ENCODE measurements around the gene ACADL. TPM values are rescaled to one million over a fixed set of nuclear protein-coding genes. Genes with fewer than 3 reads are reported as not detected.
"Not testable (repeated sequence)": the region's sequence is repeated elsewhere in the genome, so short reads cannot be mapped to it uniquely, and the experiment has no call there.

The ACADL gene
- polyA plus RNA-seq, 3 donors = not detected

DNA sequence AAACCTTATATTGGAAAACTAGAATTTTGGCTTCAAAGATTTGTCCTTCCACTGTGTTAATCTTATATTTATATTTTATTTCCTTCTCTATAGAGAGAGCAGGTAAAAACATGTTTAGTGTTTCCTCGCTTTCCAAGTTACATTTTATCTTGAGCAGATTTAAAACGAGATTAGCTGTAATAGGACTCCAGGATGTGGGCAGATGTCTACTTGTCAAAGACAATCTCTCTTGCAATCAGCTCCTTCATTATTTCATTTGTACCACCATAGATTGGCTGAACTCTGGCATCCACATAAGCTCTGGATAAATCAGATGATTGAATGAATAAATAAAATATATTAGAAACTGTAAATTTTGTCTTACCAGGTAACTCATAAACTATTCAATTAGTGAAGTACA lies 36.5 kb downstream of the ACADL start:
- H3K27ac Mint-ChIP-seq = no peak overlapping the region
- Histone ChIP-seq H3K36me3 (replicated peaks in 1 of 2; ENCODE audit: control insufficient read depth in 1 of 2, insufficient read depth in 2 of 2, low read length in 2 of 2) (no peaks in the 10 kb centered on the region), H4K20me1 (ENCODE audit: insufficient read depth, low read length) (no peaks in the 10 kb centered on the region), H3K27me3 (ENCODE audit: control insufficient read depth in 2 of 2, insufficient read depth in 2 of 2, low read length in 2 of 2) (no peaks in the 10 kb centered on the region), H3K4me1 (ENCODE audit: control insufficient read depth in 1 of 2, insufficient read depth in 2 of 2, low read length in 2 of 2) (no peaks in the 10 kb centered on the region), H3K9ac (ENCODE audit: insufficient read depth, low read length, poor library complexity, severe bottlenecking) (no peak overlapping the region), H3K4me2 (replicated peaks; ENCODE audit: extremely low read depth, low read length, poor library complexity, severe bottlenecking) (no peak overlapping the region), H3K4me3 (replicated peaks in 1 of 3; ENCODE audit: low read depth in 2 of 3, low read length in 3 of 3) (no peak overlapping the region), H3K9me3 (replicated peaks in 1 of 2; ENCODE audit: control insufficient read depth in 1 of 2, insufficient read depth in 1 of 2, low read length in 2 of 2) (no peaks in the 10 kb centered on the region), H3K27ac (ENCODE audit: low read depth in 1 of 2, low read length in 2 of 2) (no peak overlapping the region), H2AFZ (ENCODE audit: insufficient read depth, low read depth, low read length, poor library complexity, severe bottlenecking) (no peak overlapping the region), H3K79me2 (ENCODE audit: insufficient read depth, low read length) (no peaks in the 10 kb centered on the region)
- TF ChIP-seq, protein P1, sequence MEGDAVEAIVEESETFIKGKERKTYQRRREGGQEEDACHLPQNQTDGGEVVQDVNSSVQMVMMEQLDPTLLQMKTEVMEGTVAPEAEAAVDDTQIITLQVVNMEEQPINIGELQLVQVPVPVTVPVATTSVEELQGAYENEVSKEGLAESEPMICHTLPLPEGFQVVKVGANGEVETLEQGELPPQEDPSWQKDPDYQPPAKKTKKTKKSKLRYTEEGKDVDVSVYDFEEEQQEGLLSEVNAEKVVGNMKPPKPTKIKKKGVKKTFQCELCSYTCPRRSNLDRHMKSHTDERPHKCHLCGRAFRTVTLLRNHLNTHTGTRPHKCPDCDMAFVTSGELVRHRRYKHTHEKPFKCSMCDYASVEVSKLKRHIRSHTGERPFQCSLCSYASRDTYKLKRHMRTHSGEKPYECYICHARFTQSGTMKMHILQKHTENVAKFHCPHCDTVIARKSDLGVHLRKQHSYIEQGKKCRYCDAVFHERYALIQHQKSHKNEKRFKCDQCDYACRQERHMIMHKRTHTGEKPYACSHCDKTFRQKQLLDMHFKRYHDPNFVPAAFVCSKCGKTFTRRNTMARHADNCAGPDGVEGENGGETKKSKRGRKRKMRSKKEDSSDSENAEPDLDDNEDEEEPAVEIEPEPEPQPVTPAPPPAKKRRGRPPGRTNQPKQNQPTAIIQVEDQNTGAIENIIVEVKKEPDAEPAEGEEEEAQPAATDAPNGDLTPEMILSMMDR (IDR thresholded peaks at IDR 0.05) = no peak
- intact Hi-C loops (cut with micrococcal nuclease) = no loop called here
- DNase-seq = no peak
- H3K27me3 Mint-ChIP-seq (ENCODE audit: low read depth in 3 of 3) = no peaks in the 10 kb centered on the region
- no peak overlapping the region for H3K4me3 Mint-ChIP-seq
- H3K36me3 Mint-ChIP-seq = no peaks in the 10 kb centered on the region
- WGBS (ENCODE audit: insufficient coverage) = no CpG with 5 or more reads among the region's 2 CpGs
- H3K9me3 Mint-ChIP-seq = peaks cover 15 to 25% (median 21%) of the 10 kb centered on the region in 7 donors
- no peaks in the 10 kb centered on the region for H3K4me1 Mint-ChIP-seq

DNA sequence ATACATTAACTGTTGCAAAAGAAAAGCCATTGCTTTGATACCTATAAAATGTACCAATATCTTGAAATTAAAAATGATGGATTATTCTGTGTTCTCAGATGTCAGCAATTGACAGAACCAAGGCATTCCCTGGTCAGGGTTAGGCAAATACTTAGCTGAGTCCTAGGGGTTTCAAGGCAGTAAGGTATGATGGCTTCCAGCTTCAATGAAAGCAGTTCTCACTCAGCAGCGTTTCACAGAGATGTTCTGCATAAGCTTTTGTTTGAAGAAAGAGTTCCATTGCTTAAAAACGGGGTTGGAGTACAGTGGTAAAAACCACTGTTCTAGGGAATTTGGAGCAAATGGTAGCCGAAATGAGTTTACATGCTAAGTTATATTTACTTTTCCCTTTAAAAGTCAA lies 37.1 kb downstream of the ACADL start:
- H3K9ac ChIP-seq (ENCODE audit: insufficient read depth, low read length, poor library complexity, severe bottlenecking) = no peak overlapping the region
- H3K4me2 ChIP-seq (replicated peaks; ENCODE audit: extremely low read depth, low read length, poor library complexity, severe bottlenecking) = no peak overlapping the region
- no peak for DNase-seq
- H3K27me3 Mint-ChIP-seq (ENCODE audit: low read depth in 3 of 3) = no peaks in the 10 kb centered on the region
- no peaks in the 10 kb centered on the region for H3K27me3 ChIP-seq (ENCODE audit: control insufficient read depth in 2 of 2, insufficient read depth in 2 of 2, low read length in 2 of 2)
- 100% methylated on average over 1 of the region's 3 CpGs for WGBS (ENCODE audit: insufficient coverage)
- H2AFZ ChIP-seq (ENCODE audit: insufficient read depth, low read depth, low read length, poor library complexity, severe bottlenecking) = no peak overlapping the region
- no peaks in the 10 kb centered on the region for H3K4me1 Mint-ChIP-seq
- H3K9me3 Mint-ChIP-seq = peaks cover 18 to 30% (median 25%) of the 10 kb centered on the region in 7 donors
- H3K27ac Mint-ChIP-seq = no peak overlapping the region
- intact Hi-C loops (cut with micrococcal nuclease) = no loop called here
- no peaks in the 10 kb centered on the region for H3K36me3 ChIP-seq (replicated peaks in 1 of 2; ENCODE audit: control insufficient read depth in 1 of 2, insufficient read depth in 2 of 2, low read length in 2 of 2)
- no peaks in the 10 kb centered on the region for H3K4me1 ChIP-seq (ENCODE audit: control insufficient read depth in 1 of 2, insufficient read depth in 2 of 2, low read length in 2 of 2)
- no peaks in the 10 kb centered on the region for H3K9me3 ChIP-seq (replicated peaks in 1 of 2; ENCODE audit: control insufficient read depth in 1 of 2, insufficient read depth in 1 of 2, low read length in 2 of 2)
- TF ChIP-seq, protein P1 (IDR thresholded peaks at IDR 0.05) = no peak
- H3K79me2 ChIP-seq (ENCODE audit: insufficient read depth, low read length) = no peaks in the 10 kb centered on the region
- H4K20me1 ChIP-seq (ENCODE audit: insufficient read depth, low read length) = no peaks in the 10 kb centered on the region
- no peak overlapping the region for H3K27ac ChIP-seq (ENCODE audit: low read depth in 1 of 2, low read length in 2 of 2)
- no peaks in the 10 kb centered on the region for H3K36me3 Mint-ChIP-seq
- peak overlapping the region in 1 of 2 donors; percentile 16 for H3K4me3 Mint-ChIP-seq
- H3K4me3 ChIP-seq (replicated peaks in 1 of 3; ENCODE audit: low read depth in 2 of 3, low read length in 3 of 3) = no peak overlapping the region

DNA sequence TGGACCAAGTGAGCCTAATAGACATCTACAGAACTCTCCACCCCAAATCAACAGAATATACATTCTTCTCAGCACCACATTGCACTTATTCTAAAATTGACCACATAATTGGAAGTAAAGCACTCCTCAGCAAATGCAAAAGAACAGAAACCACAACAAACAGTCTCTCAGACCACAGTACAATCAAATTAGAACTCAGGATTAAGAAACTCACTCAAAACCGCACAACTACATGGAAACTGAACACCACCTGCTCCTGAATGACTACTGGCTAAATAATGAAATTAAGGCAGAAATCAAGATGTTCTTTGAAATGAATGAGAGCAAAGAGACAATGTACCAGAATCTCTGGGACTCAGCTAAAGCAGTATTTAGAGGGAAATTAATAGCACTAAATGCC lies 41.3 kb downstream of the ACADL start:
- H3K4me3 Mint-ChIP-seq; H3K27ac ChIP-seq (ENCODE audit: low read depth in 1 of 2, low read length in 2 of 2); H3K27me3 ChIP-seq (ENCODE audit: control insufficient read depth in 2 of 2, insufficient read depth in 2 of 2, low read length in 2 of 2); H3K4me3 ChIP-seq (replicated peaks in 1 of 3; ENCODE audit: low read depth in 2 of 3, low read length in 3 of 3); H3K79me2 ChIP-seq (ENCODE audit: insufficient read depth, low read length); H3K27me3 Mint-ChIP-seq (ENCODE audit: low read depth in 3 of 3); H3K4me2 ChIP-seq (replicated peaks; ENCODE audit: extremely low read depth, low read length, poor library complexity, severe bottlenecking); H3K4me1 Mint-ChIP-seq; intact Hi-C loops (cut with micrococcal nuclease); H3K4me1 ChIP-seq (ENCODE audit: control insufficient read depth in 1 of 2, insufficient read depth in 2 of 2, low read length in 2 of 2); H3K27ac Mint-ChIP-seq; H3K9ac ChIP-seq (ENCODE audit: insufficient read depth, low read length, poor library complexity, severe bottlenecking); H3K9me3 ChIP-seq (replicated peaks in 1 of 2; ENCODE audit: control insufficient read depth in 1 of 2, insufficient read depth in 1 of 2, low read length in 2 of 2); H3K36me3 Mint-ChIP-seq; H2AFZ ChIP-seq (ENCODE audit: insufficient read depth, low read depth, low read length, poor library complexity, severe bottlenecking); H4K20me1 ChIP-seq (ENCODE audit: insufficient read depth, low read length); DNase-seq; H3K36me3 ChIP-seq (replicated peaks in 1 of 2; ENCODE audit: control insufficient read depth in 1 of 2, insufficient read depth in 2 of 2, low read length in 2 of 2): not testable (repeated sequence)
- WGBS (ENCODE audit: insufficient coverage) = no CpG with 5 or more reads among the region's 1 CpG
- H3K9me3 Mint-ChIP-seq = peaks cover 20 to 33% (median 28%) of the 10 kb centered on the region in 7 donors
